NOMO-1 treated with DMSO at 0.1 percent for 48 hours (cell line): ENCODE data around the gene ANGPTL7.
"Not testable (repeated sequence)": the region's sequence is repeated elsewhere in the genome, so short reads cannot be mapped to it uniquely, and the experiment has no call there.

Experiments used
- DNase-seq: peaks from one replicate; lab custom pipeline; 2025; ENCODE audit not compliant: unreplicated experiment; lab: John Stamatoyannopoulos, UW

Gene ANGPTL7, protein sequence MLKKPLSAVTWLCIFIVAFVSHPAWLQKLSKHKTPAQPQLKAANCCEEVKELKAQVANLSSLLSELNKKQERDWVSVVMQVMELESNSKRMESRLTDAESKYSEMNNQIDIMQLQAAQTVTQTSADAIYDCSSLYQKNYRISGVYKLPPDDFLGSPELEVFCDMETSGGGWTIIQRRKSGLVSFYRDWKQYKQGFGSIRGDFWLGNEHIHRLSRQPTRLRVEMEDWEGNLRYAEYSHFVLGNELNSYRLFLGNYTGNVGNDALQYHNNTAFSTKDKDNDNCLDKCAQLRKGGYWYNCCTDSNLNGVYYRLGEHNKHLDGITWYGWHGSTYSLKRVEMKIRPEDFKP

DNA sequence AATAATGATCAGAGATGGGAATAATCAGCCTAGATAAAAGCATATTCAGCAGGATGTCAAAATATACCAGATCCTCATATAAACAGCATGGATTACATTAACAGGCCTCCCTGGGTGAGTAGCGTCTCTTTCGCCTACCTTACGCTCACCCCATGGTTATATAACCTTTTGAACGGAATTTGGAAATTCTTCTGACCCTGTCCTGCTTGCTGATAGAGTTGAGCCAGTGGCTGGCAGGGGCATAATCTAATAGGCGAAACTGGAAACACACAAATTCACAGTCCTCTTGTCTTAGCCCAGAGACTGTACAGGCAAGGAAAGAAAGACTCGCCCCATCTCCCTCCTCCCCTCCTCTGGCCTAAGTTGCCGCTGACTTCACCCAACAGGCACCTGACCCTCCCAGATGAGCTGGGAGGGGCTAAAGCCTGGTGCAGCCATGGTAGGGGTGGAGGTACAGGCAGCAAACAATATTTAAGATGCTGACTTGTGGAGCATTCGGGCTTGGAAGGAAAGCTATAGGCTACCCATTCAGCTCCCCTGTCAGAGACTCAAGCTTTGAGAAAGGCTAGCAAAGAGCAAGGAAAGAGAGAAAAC is at the start of gene ANGPTL7:
TSS of gene ANGPTL7 (plus strand) at position 498 of the 594 bp plus-strand sequence. CDS start 225 bp downstream, outside the sequence.
- no peak for DNase-seq

DNA sequence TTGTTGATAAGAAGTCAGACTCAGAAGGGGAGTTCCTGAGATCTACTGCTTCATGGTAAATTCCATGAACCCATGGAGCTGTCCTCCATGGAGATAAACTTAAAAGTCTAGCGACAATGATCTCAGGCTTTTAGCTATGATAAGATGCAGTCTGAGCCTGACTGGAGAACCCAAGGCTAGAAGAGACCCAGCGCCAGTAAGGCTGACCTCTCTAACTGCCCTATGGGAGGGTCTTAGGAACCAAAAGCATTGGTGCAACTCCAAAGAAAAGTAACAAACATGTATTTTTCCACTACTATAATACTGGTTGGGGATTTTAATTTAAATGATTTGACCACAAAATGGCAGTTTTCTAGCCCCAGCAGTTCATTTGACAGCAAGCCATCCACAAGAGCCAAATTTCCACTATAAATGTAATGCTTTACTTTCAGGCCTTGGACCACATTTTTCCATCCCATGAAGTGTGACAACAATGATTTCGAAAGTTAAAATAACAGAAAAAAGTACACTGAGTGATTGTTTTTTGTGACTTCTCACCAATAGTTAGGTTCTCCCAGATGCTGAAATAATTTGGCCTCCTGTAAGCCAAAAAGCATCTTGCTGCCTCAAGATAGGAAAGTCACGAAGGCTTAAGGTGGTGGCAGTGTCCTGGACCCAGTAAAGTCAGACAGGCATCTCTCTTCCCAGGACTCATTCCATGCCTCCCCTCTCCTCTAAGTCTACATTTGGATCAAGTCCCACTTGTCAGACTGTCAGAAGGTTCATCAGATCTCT is 46.4 kb upstream of the ANGPTL7 start:
- no peak for DNase-seq

DNA sequence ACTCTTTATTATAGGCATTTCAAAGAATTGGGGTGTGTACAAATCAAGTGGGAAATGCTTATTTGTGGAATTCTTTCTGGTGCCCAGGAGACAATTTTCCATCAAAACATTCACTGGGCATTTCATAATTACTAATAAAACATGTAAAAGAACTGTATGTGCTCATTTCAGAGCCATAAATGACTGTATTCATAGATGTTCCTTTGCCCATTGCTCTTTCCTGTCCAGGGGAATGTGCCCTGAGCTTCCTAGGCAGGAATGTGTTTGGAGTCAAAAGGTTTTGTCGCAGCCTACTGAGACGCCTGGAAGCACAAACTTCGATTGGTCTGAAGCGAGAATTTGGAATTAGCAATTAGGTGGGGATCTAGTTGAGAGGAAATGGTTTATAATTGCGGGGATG is 45.8 kb upstream of the ANGPTL7 start:
- DNase-seq = no peak

DNA sequence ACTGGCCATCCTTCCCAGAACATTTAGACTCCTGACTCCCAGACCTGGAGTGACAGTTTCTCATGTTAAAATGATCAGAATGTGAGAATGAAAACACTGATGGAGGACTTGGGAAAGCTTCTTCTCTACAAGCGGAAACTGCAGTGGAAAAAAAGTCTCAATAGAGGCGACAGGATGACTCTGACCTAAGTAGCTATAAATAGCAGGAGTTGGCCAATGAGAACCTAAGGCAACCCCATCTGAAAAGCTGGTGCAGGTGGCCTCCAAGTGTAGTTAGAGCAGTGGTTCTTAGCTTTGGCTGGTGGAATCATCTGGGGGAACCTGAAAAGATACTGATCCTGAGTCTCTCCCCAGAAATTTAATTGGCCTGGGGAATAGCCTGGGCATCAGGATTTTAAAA is 45.2 kb upstream of the ANGPTL7 start:
- DNase-seq = no peak

DNA sequence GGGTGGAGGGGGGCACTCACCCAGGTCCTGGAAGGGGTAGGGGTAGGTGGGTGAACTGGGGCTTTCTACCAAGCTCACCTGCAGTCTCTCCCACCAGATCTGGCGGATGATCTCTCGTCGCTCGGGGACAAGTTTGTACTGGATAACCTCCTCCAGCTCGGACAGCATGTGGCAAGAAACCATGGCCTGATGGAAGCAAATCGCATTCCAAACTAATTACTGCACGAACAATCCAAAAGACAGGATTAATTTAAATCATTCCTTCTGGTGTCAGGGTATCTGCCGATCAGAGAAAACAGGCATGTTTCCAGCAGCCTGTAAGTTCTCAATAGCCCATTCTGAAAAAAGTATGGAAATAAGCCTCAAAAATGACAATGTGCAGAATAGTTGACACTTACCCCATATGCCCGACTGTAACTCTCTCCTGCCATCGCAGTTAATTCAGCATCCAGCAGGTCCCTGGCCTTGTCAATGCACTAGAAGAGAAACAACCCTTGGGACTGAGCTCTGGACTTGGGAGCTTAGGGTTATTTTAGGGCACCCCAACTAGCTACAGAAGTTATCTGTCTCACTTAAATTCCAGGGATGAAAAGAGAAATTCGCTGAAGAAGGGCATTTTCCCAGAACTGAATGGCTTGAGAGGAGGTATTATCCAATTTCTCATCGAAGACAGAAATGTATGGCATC is 44.4 kb upstream of the ANGPTL7 start:
- DNase-seq = no peak

DNA sequence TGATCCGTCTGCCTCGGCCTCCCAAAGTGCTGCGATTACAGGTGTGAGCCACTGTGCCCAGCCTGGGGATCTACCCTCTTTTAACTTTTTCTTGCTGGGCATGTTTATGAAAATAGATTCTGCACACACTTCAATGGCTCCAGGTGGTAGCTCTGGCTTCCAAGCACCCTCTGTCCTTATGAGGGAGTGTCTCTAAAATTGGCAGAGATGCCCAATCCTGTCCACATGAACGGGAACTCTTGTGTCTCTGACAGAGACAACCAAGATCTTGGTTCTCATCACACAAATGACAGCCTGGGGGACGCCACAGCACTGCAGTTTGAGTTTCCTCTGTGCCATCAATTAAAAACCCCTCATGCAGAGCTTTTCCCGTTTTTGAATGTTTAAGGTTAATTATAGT is 43.4 kb upstream of the ANGPTL7 start:
- DNase-seq = no peak

DNA sequence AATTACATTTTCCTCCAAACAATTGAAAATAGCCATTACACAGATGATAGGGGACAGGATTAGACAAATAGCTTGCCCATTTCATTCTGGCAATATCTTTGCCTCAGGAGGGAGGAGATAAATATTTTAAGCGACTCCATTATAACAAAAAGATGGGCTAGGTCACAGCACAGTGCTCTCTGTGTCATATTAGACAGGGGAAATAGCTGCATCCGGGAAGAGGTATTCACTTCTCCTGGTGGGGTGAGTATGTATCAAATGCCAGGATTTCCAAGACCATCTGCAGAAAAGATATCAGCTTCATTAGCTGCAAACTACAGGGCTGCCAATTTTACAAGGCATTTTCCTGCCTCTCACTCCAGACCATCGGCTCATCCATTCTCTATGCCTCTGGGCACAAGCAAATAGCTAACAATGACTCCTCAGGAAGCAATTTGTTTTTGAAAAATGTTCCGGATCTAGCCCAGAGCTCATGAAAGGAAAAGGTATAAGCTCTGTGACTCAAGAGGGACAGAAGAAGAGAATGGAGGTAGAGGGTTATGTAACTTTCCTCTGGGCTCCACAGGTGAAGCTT is 41.9 kb upstream of the ANGPTL7 start:
- DNase-seq = no peak

DNA sequence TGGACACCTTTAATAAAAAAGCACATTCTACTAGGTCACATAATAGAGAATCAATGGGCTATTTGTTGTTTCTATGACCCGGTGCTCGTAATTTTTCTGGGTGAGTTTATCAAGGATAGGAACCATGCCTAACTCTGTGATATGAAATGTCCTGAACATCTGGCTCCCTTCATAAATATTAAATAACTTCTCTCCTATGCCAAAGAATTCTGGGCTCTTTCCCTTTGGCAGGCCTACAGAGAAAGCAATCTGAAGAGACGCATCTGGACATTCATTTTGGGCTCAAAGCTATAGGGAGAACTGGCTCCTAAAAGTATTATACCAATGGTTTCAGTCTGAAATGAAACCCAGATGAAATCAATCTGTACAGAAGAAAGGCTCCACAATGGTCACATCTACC is 38.8 kb upstream of the ANGPTL7 start:
- DNase-seq = no peak

DNA sequence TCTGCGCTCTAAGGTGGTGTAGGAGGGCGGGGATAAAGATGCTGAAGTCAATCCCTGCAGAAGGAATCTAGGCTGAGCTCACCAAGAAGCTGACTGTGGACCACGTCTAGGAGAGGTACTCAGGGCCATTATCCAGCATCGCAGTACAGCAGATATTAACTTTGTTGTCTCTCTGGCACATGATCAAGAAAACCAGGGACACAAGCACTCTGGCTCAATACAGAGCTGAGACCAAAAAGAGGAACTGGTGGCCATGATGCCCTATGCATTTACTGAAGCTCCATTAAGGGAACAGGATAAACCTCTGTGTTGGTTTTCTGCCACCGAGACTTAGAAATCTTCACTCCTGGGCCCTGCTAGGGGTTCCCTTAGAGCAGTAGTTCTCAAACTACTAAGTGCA is 38.0 kb upstream of the ANGPTL7 start:
- DNase-seq = no peak

DNA sequence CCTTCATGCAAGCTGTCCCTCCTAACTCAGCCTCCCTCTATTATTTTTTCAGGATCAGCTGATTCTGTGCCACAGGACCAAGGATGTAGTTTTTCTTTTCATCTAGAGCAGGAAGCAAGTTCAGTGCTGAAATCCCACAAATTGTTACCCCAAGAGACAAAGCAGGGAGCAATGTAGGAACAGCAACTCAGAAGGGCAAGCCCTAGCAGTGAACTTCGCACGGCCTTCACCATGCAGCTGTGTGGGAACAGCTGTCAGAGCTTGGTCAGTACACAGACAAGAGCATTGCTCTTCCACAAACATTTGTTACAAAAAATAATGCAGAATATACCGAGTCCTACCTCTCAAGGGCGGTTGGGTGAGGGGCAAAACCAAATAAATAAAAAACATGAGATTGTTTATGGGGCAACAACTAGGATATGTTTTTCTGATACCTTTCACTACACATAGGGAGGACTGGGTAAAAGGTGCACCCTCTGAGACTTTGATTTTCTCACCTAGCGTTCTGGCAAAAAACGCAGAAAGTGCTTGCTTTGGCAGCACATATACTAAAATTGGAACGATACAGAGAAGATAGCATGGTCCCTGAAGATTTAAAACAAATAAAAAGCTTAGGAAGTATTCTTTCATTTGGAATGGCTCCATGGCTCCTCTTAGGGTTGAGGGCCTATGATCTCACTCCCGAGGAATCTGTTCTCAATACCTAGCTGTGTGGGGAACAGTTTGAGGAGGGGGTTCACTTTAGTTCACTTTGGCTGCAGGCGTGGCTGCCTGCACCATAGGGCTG is 37.1 kb upstream of the ANGPTL7 start:
- DNase-seq = no peak

DNA sequence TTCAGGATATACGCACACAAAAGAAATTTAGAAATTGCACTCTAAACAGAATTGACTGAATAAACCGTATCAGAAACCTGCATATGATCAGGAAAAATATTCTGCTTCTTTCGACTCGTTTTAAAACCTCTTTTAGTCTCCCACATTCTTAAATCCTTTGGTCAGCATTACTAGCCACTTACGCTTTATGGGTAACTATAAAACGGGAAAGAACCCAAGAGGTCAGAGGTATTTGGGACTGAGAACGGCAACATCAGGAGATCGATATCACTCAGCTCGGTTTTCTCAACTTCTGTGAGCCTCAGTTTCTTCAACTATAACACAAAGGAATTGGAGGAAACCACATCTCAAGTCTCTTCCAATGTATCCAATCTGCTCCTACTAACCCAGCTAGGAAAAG is 36.4 kb upstream of the ANGPTL7 start:
- no peak for DNase-seq

DNA sequence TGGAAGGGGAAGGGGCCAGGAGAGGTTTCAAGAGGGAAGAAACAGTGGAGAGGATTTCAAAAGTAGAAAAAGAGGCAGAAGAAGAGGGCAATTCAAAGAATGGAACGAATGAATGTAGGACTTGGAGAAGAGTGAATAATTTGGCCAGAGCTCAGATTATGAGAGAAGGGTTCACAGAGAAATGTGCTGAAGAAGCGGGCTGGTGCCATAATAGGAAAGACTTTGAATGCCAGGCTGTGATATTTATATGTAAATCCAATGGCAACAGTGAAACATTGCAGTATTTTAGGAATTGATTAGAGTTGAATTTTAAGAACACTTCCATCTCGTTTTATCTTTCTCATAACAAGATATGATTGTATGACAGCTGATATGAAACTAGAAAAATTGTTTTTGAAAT is 36.0 kb upstream of the ANGPTL7 start:
- no peak for DNase-seq

DNA sequence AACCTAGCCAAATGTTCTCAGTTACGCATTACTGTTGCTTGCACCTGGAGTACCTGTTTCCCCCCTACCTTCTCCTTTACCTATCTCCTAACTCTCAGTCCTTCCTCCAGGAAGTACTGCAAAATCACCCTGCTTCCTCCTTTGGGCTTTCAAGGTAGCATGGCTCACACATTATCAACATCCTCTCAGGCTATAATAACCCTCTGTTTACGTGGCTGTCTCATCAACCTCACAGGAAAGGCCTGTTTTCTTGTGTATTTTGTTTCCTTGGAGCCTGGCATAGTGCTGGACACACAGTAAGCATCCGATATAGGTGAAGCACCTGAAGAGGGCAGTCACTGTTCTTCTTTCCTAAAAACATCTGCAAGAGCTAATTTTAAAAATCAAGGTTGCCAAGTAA is 32.7 kb upstream of the ANGPTL7 start:
- no peak for DNase-seq

DNA sequence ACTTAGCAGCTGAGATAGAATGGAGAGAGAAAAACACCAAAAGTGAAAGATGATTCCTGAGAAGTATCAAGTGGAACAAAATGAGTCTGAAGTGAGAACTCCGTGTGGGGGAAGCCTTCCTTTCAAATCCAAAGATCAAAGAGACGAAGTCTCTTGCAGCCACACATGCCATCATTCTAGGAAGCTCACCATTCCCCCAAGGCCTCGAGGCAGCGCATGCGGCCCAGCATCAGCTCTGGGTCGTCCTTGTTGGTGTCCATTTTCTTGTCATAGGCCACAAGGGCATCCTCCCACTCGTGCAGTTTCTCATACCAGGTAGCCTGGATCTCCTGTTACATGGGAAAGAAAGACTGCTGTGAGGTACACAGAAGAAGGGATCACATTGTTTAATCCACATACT is 32.2 kb upstream of the ANGPTL7 start:
- no peak for DNase-seq

DNA sequence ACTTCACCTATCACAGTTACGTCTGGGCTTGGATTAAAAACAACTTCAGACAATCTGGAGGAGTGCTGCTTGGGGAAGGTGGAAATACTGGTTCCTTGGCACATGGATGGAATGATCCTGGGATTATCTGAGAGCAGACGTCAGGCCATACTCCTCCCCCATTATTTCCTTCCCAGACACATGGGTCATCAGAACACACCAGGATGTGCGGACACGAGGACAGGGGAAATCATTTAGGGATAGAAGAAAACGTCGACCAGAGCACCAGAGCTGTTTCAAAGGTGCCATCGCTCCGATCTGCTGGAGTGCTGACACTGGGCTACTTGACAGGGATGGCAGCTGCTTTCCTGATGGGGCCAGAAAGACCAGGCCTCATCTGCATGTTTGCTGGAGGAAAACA is 31.8 kb upstream of the ANGPTL7 start:
- no peak for DNase-seq

DNA sequence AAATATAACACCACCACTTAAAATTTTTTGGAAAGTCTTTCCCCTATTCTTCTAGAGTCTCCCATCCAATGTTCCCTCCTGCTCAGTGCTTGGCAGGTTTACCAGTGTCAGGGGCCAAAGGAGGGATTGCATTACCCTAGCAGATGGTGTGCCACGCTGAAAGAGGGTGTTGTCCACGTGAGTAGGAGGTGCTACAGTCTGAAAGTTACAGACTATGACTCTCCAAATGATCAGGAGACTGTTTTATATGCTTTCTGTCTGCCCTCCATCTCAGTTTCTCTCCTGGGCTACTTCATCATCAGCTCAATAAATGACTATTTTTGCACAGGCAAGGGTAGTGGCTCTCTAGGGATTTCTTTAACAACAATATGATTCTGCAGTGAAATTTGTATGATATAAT is 31.3 kb upstream of the ANGPTL7 start:
- no peak for DNase-seq

DNA sequence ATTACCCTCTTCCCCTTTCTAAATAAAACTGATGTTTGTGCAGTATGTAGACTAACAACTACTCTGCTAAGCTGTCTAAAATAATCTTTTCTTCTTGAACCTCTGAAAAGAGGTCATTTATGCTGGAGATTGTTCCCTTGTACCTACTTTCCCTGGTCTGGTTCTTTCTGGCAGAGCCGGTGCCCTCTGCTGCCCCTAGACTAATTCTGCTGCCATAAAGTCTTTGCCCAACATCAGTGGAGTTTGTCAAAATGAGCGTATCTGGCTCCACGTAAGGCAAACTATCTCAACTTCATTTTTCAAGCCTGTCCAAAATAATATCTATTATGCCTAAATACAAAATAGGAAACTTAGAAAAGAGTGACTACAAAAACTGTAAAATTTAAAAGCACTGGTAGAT is 30.9 kb upstream of the ANGPTL7 start:
- no peak for DNase-seq

DNA sequence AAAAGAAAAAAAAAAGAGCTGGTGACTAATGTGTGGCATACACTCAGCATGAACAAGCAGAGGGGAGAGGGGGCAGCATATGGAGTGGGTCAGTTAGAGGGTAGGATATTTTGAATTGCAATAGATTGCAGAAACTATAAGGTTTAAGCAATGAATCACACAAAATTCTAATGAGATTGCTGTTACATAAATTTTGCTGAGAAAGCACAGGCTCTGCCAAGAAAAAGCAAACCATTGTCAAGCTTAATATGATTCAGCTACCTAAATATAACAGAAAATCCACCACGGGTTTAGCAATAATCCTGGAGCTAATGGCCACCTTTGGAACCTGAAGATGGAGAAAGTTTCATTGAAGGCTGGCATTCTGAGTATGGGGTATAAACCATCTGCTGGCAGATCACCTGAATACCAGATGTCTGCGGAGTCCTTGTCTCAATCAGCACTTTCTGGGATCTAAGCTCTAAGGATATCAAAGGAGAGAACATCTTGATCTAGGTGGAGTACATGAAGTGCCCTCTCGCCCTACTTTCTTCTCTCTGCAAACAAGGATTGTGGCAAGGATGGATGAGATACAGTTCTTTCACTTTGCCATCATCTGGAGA is 30.3 kb upstream of the ANGPTL7 start:
- DNase-seq = no peak

DNA sequence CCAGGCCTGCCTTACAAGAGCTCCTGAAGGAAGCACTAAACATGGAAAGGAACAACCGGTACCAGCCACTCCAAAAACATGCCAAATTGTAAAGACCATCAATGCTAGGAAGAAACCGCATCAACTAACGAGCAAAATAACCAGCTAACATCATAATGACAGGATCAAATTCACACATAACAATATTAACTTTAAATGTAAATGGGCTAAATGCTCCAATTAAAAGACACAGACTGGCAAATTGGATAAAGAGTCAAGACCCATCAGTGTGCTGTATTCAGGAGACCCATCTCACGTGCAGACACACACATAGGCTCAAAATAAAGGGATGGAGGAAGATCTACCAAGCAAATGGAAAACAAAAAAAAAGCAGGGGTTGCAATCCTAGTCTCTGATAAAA is 26.4 kb upstream of the ANGPTL7 start:
- not testable (repeated sequence) for DNase-seq

DNA sequence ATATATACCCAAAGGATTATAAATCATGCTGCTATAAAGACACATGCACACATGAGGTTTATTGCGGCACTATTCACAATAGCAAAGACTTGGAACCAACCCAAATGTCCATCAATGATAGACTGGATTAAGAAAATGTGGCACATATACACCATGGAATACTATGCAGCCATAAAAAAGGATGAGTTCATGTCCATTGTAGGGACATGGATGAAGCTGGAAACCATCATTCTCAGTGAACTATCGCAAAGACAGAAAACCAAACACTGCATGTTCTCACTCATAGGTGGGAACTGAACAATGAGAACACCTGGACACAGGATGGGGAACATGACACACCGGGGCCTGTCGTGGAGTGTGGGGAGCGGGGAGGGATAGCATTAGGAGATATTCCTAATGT is 22.4 kb upstream of the ANGPTL7 start:
- DNase-seq = not testable (repeated sequence)
